HepG2 (cell line): ENCODE results near the gene FRMD5. TPM values are rescaled to one million over a fixed set of nuclear protein-coding genes. Genes with fewer than 3 reads are reported as not detected.

Source experiments
- ATAC-seq: fragments of 200-7000 bp; cut with Tn5 transposase; 3 replicates; pipeline ENCODE4 v1.9.1; 2020; ENCODE audit warnings: mild to moderate bottlenecking, moderate library complexity
- BruUV-seq: library from RNA; stranded (reverse); fragments of 400-500 nt; replicated peaks from 2 replicates; lab custom pipeline; 2021; lab: Mats Ljungman, UMichigan
- CTCF ChIA-PET: fragments of 300-600 bp; formaldehyde crosslinking; extraction: SDS; loops from one replicate; lab custom pipeline; 2021; ENCODE audit warnings: low total read pairs, inconsistent platforms, low intra/inter-chr PET ratio; lab: Yijun Ruan, JAX
- POLR2A ChIA-PET: fragments of 350-600 bp; sonication (Branson Sonifier 250); formaldehyde crosslinking; loops from one replicate; lab custom pipeline; 2020; ENCODE audit warnings: antibody characterized with exemption, inconsistent platforms; lab: Yijun Ruan, JAX
- DNase-seq: peaks from one replicate; pipeline ENCODE4 v3.0.0-alpha.2; 2015; ENCODE audit warnings: low spot score
- FAIRE-seq: peaks from 3 replicates; lab custom pipeline; 2011; peaks lifted over from hg19 to GRCh38; lab: Jason Lieb, UNC
- H2AFZ ChIP-seq: one replicate; pipeline ENCODE4 v1.6.1; 2011; ENCODE audit warnings: low read length, inconsistent platforms
- H3K27ac ChIP-seq: fragments of 300-600 bp; 3 replicates; pipeline ENCODE4 v1.8.0; 2011; ENCODE audit warnings: mixed run types, mild to moderate bottlenecking, mixed read lengths, low read length, inconsistent platforms; ENCODE audit not compliant: insufficient read depth; ENCODE audit errors: extremely low read length
- H3K27me3 ChIP-seq, 2 experiments: fragments of 200-600 bp in 1 of 2; 2 replicates in 1 of 2; 3 replicates in 1 of 2; pipeline versions ENCODE4 v1.6.0 to v1.8.0; 2011; ENCODE audit warnings: low read length in 2 of 2, mild to moderate bottlenecking in 2 of 2, moderate library complexity in 2 of 2, inconsistent platforms in 1 of 2; ENCODE audit not compliant: insufficient read depth in 2 of 2, control insufficient read depth in 1 of 2
- H3K36me3 ChIP-seq, 2 experiments: fragments of 200-600 bp in 1 of 2; replicated peaks in 1 of 2; 2 replicates in 1 of 2; 3 replicates in 1 of 2; pipeline versions ENCODE4 v1.5.1 to v1.8.0; 2011; ENCODE audit warnings: low read length in 2 of 2, inconsistent platforms in 1 of 2; ENCODE audit not compliant: insufficient read depth in 2 of 2, control insufficient read depth in 1 of 2
- H3K4me1 ChIP-seq: 2 replicates; pipeline ENCODE4 v1.5.1; 2012; ENCODE audit warnings: low read length, inconsistent platforms; ENCODE audit not compliant: insufficient read depth
- H3K4me2 ChIP-seq: 2 replicates; pipeline ENCODE4 v1.6.0; 2011; ENCODE audit warnings: low read depth, low read length, inconsistent platforms
- H3K4me3 ChIP-seq, 3 experiments: fragments of 200-600 bp in 1 of 3; sonication (generic), shearing (Covaris generic) in 1 of 3; replicated peaks in 1 of 3; 2 replicates each; pipeline ENCODE4 v1.5.1; 2011 to 2016; ENCODE audit warnings: low read length in 3 of 3, inconsistent platforms in 2 of 3, low read depth in 2 of 3, mild to moderate bottlenecking in 2 of 3, control low read depth in 1 of 3, mixed read lengths in 1 of 3; ENCODE audit not compliant: insufficient read depth in 1 of 3
- H3K79me2 ChIP-seq: one replicate; pipeline ENCODE4 v1.6.1; 2011; ENCODE audit warnings: low read length, inconsistent platforms; ENCODE audit not compliant: insufficient read depth
- H3K9ac ChIP-seq: 2 replicates; pipeline ENCODE4 v1.6.0; 2011; ENCODE audit warnings: mild to moderate bottlenecking, low read depth, low read length, inconsistent platforms; ENCODE audit not compliant: insufficient read depth
- H3K9me3 ChIP-seq: 2 replicates; pipeline ENCODE4 v1.5.1; 2012; ENCODE audit warnings: mild to moderate bottlenecking, low read length
- H4K20me1 ChIP-seq: 2 replicates; pipeline ENCODE4 v1.6.0; 2011; ENCODE audit warnings: inconsistent platforms, mild to moderate bottlenecking, low read length, moderate library complexity; ENCODE audit not compliant: insufficient read depth
- CTCF ChIP-seq: sonication (generic); formaldehyde crosslinking; IDR thresholded peaks from 2 replicates; pipeline ENCODE4 v1.5.0; 2020; ENCODE audit warnings: mild to moderate bottlenecking, missing genetic modification reagents, moderate library complexity
- HCFC1 ChIP-seq: fragments of 150-350 bp; IDR thresholded peaks from 2 replicates; pipeline ENCODE4 v1.6.1; 2014; ENCODE audit warnings: low read depth, low read length
- HINFP ChIP-seq: sonication (generic); formaldehyde crosslinking; IDR thresholded peaks from 2 replicates; pipeline ENCODE4 v1.4.0; 2020; ENCODE audit warnings: low read depth, mild to moderate bottlenecking, missing genetic modification reagents
- HNRNPK ChIP-seq: fragments of 200-400 bp; formaldehyde crosslinking; IDR thresholded peaks from 2 replicates; pipeline ENCODE4 v1.6.1; 2018; ENCODE audit warnings: low read length, low read depth, moderate library complexity, mild to moderate bottlenecking; ENCODE audit not compliant: poor library complexity, severe bottlenecking
- KAT7 ChIP-seq: IDR thresholded peaks from 2 replicates; pipeline ENCODE4 v1.6.1; 2018; ENCODE audit warnings: borderline replicate concordance, missing compliant biosample characterization
- RBFOX2 ChIP-seq: fragments of 200-400 bp; formaldehyde crosslinking; IDR thresholded peaks from 2 replicates; pipeline ENCODE4 v1.6.1; 2017; ENCODE audit warnings: low read depth, mild to moderate bottlenecking, low read length
- TEAD3 ChIP-seq: optimal IDR thresholded peaks from 2 replicates; pipeline ENCODE3; 2016; ENCODE audit warnings: borderline replicate concordance
- ZNF136 ChIP-seq: sonication (generic); formaldehyde crosslinking; IDR thresholded peaks from 2 replicates; pipeline ENCODE4 v1.8.1; 2022; ENCODE audit warnings: low read depth, mild to moderate bottlenecking, moderate library complexity, missing genetic modification reagents
- ZNF704 ChIP-seq: sonication (generic); formaldehyde crosslinking; IDR thresholded peaks from 2 replicates; pipeline ENCODE4 v1.8.1; 2023; ENCODE audit warnings: mild to moderate bottlenecking, inconsistent platforms, moderate library complexity, missing genetic modification reagents, borderline replicate concordance
- ZNF775 ChIP-seq: sonication (generic); formaldehyde crosslinking; IDR thresholded peaks from 2 replicates; pipeline ENCODE4 v1.4.0; 2020; ENCODE audit warnings: missing genetic modification reagents, mild to moderate bottlenecking, moderate library complexity, borderline replicate concordance
- ZSCAN22 ChIP-seq: sonication (generic); formaldehyde crosslinking; IDR thresholded peaks from 2 replicates; pipeline ENCODE4 v1.4.0; 2020; ENCODE audit warnings: mild to moderate bottlenecking, missing genetic modification reagents
- WGBS: methylation state at CpG from one replicate; pipeline ENCODE4 v1.1.6; 2017; ENCODE audit warnings: low lambda C conversion rate; 5-methylcytosine and 5-hydroxymethylcytosine counted together
- in situ Hi-C: cut with HindIII; loops from 2 replicates; pipeline ENCODE4 v1.10.0; 2017; ENCODE audit warnings: low pct_unique_long_range_greater_than_20kb; ENCODE audit not compliant: extremely low pct_ligation_motif_present
- intact Hi-C: fragments of 100-400 bp; cut with micrococcal nuclease; formaldehyde crosslinking; loops from one replicate; pipeline ENCODE4 v1.10.0; 2022; ENCODE audit not compliant: unreplicated experiment
- polyA plus RNA-seq, 8 experiments: library from polyadenylated mRNA; depleted of rRNA in 3 of 8; stranded (reverse) in 7 of 8; unstranded in 1 of 8; fragments of >200 nt; fragmentation: Illumina TruSeq in 4 of 8; extraction: Trizol in 4 of 8; gene quantifications; 2 replicates each; pipeline versions ENCODE4 v1.2.1 to v1.2.3, GENCODE V29; 2011 to 2016; ENCODE audit warnings: low read depth in 4 of 8, missing spikeins in 1 of 8, mixed read lengths in 1 of 8; ENCODE audit not compliant: insufficient read depth in 1 of 8
- total RNA-seq, 5 experiments: library from RNA; depleted of rRNA; stranded (reverse); fragments of >200 nt; fragmentation: Illumina TruSeq; extraction: Trizol; gene quantifications; 2 replicates each; pipeline ENCODE4 v1.2.3, GENCODE V29; 2016; ENCODE audit warnings: low read depth in 1 of 5

Gene FRMD5
- total and polyA plus RNA-seq, 2 of the 13 experiments (the other 11 are each of a cell fraction or from before 2014, with no cell fraction given), result 0.93 to 1.5 TPM

- no peak for FAIRE-seq
- intact Hi-C loops, result loop anchor here (5.0 kb wide), 1 partner anchor 198 kb away; no protein-coding TSS in a partner anchor
Observed at GRCh38 chr15:43939070-43939469, 256.0 kb downstream of the FRMD5 start.

GRCh38 chr15:43934480-43934879, 260.6 kb downstream of the FRMD5 start:
- Histone ChIP-seq H3K4me2 (no peak overlapping the region), H3K79me2 (no peaks in the 10 kb centered on the region), H4K20me1 (no peaks in the 10 kb centered on the region), H3K4me1 (no peaks in the 10 kb centered on the region), H3K36me3 (no peaks in the 10 kb centered on the region), H3K27ac (no peak overlapping the region), H3K9me3 (no peaks in the 10 kb centered on the region), H3K9ac (no peak overlapping the region), H3K4me3 (no peak overlapping the region), H2AFZ (no peak overlapping the region), H3K27me3 (peaks cover 0 to 4% of the 10 kb centered on the region in 2 experiments; a peak in 1 of 5 replicates)
- in situ Hi-C loops (no loop called here), intact Hi-C loops (no loop called here)
- ATAC-seq (no peak), DNase-seq (no peak), FAIRE-seq (no peak)
- no TSS peak for BruUV-seq
- POLR2A ChIA-PET, result no interaction called here
- CTCF ChIA-PET, result no interaction called here
- WGBS, result 55% methylated on average over 6 of the region's 6 CpGs
- no peak for TF ChIP-seq ZNF704 (CRISPR knock-in tag)
- no peak for TF ChIP-seq RBFOX2
- TF ChIP-seq HNRNPK, result no peak
- TF ChIP-seq ZNF775, result no peak
- TF ChIP-seq TEAD3, result no peak
- TF ChIP-seq HCFC1, result no peak
- no peak for TF ChIP-seq HINFP (CRISPR knock-in tag)
- no peak for TF ChIP-seq KAT7 (CRISPR knock-in tag)
- no peak for TF ChIP-seq ZNF136 (CRISPR knock-in tag)

More at GRCh38 chr15:43939070-43939469, 256.0 kb downstream of the FRMD5 start:
- no peaks in the 10 kb centered on the region for H3K4me1 ChIP-seq
- no peaks in the 10 kb centered on the region for H3K36me3 ChIP-seq
- no TSS peak for BruUV-seq
- no peak overlapping the region for H2AFZ ChIP-seq
- 0 out of 2 replicates have a peak, but pooled peaks have one; percentile 13 for TF ChIP-seq CTCF (CRISPR knock-in tag)
- TF ChIP-seq ZSCAN22 (CRISPR knock-in tag), result no peak
- TF ChIP-seq, all 625 proteins: peak for 1
- H3K9me3 ChIP-seq, result no peaks in the 10 kb centered on the region
- no peak overlapping the region for H3K9ac ChIP-seq
- in situ Hi-C loops, result no loop called here
- ATAC-seq (no peak), DNase-seq (no peak)
- H3K4me3 ChIP-seq, result no peak overlapping the region
- CTCF ChIA-PET, result interaction anchor here (1.1 kb wide), 1 partner anchor 128 kb away, joined by 3 read pairs; no protein-coding TSS in a partner anchor
- H3K27me3 ChIP-seq, result no peaks in the 10 kb centered on the region
- POLR2A ChIA-PET, result no interaction called here
- H3K4me2 ChIP-seq, result no peak overlapping the region
- H3K27ac ChIP-seq, result no peak overlapping the region
- no peaks in the 10 kb centered on the region for H3K79me2 ChIP-seq
- WGBS, result 11% methylated on average over 3 of the region's 3 CpGs
- no peaks in the 10 kb centered on the region for H4K20me1 ChIP-seq
